Measurements from ENCODE around the gene RNF187.

DNA sequence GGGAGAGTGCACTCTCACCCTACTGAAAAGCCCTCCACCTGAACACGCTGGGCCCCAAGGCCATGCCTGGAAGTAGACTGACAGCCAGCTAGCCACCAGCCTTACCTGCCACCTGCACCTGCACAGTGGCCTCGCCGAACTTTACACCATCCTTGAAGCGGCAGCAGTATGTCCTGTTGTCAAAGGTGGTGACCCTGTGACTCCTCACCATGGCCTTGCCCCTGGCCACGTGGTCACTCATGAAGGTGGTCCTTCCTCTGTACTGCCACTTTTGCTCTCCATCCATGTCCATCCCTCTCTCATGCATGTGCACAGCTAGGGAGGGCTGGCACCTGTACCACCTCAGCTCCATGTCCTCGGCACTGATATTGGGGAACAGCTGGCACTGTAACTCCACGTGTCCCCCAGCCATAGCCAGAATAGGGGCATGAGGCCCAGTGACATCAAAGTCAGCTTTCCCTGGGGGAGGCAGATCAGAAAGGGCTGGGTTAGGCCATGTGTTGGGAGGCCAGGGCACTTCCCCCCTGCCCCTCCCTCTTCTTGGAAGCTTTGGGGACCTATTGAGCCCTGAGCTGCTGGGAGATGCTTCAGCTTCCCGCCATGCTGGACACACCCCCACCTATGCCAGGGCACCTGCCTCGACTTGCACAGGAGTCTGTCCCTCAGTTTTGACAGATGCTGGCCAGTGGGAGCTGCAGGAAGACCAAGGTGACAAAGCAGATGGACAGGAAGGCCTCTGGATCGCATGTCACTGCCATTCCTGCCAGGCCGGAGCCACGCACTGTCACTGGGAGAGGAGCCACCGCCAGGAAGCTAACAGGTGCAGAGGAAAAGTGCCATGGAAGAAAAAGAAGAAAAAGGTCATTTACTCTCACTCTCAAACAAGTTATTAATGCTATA lies 24.6 kb downstream of the RNF187 start:
- TF ChIP-seq, protein P1, sequence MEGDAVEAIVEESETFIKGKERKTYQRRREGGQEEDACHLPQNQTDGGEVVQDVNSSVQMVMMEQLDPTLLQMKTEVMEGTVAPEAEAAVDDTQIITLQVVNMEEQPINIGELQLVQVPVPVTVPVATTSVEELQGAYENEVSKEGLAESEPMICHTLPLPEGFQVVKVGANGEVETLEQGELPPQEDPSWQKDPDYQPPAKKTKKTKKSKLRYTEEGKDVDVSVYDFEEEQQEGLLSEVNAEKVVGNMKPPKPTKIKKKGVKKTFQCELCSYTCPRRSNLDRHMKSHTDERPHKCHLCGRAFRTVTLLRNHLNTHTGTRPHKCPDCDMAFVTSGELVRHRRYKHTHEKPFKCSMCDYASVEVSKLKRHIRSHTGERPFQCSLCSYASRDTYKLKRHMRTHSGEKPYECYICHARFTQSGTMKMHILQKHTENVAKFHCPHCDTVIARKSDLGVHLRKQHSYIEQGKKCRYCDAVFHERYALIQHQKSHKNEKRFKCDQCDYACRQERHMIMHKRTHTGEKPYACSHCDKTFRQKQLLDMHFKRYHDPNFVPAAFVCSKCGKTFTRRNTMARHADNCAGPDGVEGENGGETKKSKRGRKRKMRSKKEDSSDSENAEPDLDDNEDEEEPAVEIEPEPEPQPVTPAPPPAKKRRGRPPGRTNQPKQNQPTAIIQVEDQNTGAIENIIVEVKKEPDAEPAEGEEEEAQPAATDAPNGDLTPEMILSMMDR (IDR thresholded peaks at IDR 0.05; ENCODE audit: borderline replicate concordance, extremely low read depth, low read length, poor library complexity, severe bottlenecking): no peak
- TF ChIP-seq EZH2 (IDR thresholded peaks at IDR 0.05; ENCODE audit: borderline replicate concordance, low read depth, low read length, severe bottlenecking): no peak

Measured in DND-41 (cell line).